GM18519 (cell line): ENCODE measurements around the gene MYOCD.
"Not testable (repeated sequence)": the region's sequence is repeated elsewhere in the genome, so short reads cannot be mapped to it uniquely, and the experiment has no call there.

Experiments used
- ATAC-seq: cut with Tn5 transposase; IDR thresholded peaks from one replicate; pipeline ENCODE4 v1.9.1; 2021; ENCODE audit warnings: mild to moderate bottlenecking, moderate library complexity; ENCODE audit not compliant: unreplicated experiment, low FRiP score

The MYOCD gene

DNA sequence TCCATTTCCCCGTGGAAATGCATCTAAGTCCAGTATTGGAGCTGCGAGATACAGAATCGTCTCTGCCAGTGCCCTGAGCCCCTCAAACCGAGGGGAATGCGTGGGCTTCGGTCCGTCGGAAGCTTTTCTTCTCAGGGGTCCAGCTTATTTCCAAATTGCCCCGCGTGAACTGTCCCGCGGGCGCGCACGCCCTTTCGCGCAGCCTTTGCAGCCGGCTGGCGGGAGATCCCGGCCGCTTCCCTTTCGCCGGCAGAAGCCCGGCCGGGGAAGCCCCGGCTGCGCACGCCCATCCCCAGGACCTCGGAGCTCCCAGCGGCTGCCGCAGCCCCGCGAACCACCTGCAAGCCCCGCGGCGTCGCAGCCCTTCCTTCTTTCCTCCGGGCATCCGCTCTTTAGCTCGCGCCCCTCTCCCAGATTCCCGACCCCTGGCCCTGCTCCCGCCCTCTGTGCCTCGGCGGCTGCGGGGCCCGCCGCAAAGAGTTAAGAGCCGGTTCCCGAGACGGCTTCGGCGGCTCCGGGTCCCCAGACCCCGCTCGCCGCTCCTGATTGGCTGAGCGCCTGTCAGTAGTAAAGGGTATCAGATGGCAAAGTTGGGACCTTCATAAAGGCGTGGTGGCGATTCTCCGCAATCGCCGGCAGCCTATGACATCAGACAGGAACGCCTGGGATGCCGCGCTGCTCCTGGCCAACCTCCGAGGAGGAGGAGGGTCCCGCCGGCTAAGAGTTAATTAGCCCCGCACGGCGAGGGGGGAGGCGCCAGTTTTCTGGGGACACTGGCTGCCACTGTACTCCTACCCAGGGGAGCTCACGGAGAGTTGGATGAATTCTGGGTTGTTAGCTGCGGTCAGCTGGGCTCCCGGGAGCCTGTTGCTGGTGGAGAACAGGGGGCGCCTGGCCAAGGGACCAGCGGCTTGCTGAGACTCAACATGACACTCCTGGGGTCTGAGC lies at the start of gene MYOCD:
Gene MYOCD, plus strand, starts transcription at position 628 of the 948 bp plus-strand sequence. Its CDS starts 299 bp downstream, at position 927.
- ATAC-seq: no peak

DNA sequence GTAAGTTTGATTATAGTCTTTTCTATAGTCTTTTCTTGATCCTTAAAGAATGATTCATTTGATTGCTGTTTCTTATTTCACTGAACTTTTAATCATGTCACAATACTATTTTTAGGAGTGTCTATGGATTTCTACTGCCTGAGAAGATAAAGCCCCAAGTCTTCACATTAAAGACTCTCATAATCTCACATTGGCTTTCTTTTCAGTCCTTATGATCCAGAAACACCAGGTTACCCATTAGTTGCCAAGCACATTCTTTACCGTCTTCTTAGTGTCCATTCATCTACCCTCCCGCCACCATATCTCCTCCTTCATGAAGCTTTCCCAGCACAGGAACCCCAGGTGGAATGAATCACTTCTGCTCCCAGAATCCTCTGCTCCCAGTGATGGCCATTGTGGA lies 49.5 kb upstream of the MYOCD start:
- no peak for ATAC-seq

- no peak for ATAC-seq
Observed at GRCh38 chr17:12618557-12618956, 47.1 kb upstream of the MYOCD start.

GRCh38 chr17:12619459-12620199 lies 46.1 kb upstream of the MYOCD start:
- no peak for ATAC-seq

DNA sequence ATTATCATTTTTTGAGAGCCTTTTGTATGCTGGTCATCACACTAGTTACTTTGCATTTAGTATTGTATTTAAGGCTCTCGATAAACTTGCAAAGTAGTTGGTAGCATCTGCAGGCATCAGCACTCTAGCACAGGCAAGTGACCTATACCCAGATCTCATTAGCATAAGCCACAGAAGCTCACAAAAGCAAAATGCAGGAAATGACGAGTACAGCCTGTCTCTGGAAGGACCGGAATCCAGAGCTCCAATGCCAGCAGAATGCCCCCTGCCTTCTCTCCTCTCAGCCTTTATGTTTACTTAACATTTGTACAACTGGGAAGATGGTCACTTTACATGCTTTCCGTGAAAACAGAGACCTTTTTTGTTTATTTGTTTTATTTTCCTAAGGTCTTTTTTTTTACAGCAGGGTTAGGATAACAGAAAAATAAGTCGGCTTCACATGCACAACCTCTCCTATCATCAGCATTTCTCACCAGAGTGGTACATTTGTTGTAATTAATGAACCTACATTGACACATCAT lies 45.4 kb upstream of the MYOCD start:
- no peak for ATAC-seq

DNA sequence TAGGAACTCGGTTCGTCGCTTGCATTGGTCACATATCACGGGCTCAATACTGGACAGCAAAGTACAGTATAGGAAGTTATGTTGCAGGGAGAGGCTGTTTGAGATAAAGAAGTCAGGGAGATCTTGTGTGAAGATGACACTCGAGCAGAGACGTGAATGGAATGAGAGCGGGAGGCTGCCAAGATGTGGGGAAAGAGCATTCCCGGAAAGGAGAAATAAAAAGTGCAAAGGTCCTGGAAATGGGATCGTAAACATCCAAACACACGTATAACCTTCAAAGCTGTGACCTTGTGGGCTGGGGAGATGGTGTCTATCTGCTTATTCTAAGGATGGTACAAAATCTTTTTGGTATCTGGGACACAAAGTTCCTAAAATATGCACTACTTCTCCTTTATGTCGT lies 43.0 kb upstream of the MYOCD start:
- no peak for ATAC-seq

GRCh38 chr17:12623220-12623848 lies 42.4 kb upstream of the MYOCD start:
- ATAC-seq: no peak

GRCh38 chr17:12624211-12624610 lies 41.5 kb upstream of the MYOCD start:
- no peak for ATAC-seq

DNA sequence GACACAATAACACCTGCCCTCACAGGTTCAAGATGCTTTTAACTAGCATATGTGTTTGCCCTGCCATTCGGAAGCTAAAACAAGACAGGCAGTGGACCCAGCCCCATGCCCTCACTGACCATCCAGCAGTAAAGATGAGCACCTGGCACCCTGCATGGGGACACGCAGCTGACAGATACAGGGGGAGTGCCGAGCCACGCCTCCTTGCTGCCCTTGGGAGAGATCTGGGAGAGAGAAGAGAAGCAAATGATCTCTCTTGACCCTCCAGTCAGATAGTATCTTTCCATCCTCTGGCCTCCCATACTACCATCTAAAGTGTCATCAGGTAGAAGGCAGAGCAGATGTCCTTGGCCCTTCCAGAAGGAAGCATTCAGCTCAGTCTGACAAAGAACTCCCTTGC lies 40.6 kb upstream of the MYOCD start:
- ATAC-seq: no peak

DNA sequence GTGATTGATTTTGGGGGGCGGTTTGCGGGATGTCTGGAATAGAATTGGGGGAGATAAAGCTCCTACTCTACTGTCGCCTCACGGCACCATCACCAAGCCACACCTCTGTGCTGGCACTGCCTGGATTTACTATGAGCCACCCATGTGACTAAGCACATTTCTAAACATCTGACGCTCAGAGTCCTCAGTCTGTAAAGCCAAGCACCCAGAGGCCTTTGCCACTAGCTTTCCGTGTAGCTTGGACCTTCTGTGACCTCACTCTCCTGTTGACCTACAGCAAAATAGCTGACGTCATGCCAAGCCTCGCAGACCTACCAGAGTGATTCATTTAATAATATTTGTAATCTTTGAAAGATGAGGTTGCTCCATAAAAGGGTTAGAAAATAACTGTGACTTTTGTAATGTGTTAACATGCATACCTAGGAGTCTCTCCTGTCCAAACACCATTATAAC lies 38.5 kb upstream of the MYOCD start:
- no peak for ATAC-seq

- no peak for ATAC-seq
Observed at GRCh38 chr17:12627781-12628451, 37.8 kb upstream of the MYOCD start.

GRCh38 chr17:12631076-12631475 lies 34.6 kb upstream of the MYOCD start:
- ATAC-seq: no peak

DNA sequence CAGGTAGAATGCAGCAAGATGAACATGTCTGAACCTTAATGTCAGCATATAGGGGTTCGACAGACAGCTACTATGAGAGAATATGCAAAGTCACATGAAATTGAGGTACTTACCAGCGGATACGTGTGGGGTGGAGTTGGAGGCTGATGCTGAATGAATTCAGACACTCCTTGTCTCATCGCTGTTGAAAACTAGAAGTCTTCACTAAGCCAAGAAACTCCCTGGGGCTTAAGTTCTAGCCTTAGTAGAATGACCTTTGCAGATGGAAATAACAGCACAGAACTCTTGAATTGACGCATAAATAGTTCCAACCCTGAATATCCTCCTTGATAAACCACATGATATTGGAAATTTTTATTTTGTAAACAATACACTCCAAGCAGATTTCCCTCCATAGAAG lies 32.9 kb upstream of the MYOCD start:
- no peak for ATAC-seq

- no peak for ATAC-seq
Observed at GRCh38 chr17:12634789-12635414, 30.8 kb upstream of the MYOCD start.

GRCh38 chr17:12635996-12636395 lies 29.7 kb upstream of the MYOCD start:
- ATAC-seq: not testable (repeated sequence)

GRCh38 chr17:12637015-12637414 lies 28.7 kb upstream of the MYOCD start:
- no peak for ATAC-seq

DNA sequence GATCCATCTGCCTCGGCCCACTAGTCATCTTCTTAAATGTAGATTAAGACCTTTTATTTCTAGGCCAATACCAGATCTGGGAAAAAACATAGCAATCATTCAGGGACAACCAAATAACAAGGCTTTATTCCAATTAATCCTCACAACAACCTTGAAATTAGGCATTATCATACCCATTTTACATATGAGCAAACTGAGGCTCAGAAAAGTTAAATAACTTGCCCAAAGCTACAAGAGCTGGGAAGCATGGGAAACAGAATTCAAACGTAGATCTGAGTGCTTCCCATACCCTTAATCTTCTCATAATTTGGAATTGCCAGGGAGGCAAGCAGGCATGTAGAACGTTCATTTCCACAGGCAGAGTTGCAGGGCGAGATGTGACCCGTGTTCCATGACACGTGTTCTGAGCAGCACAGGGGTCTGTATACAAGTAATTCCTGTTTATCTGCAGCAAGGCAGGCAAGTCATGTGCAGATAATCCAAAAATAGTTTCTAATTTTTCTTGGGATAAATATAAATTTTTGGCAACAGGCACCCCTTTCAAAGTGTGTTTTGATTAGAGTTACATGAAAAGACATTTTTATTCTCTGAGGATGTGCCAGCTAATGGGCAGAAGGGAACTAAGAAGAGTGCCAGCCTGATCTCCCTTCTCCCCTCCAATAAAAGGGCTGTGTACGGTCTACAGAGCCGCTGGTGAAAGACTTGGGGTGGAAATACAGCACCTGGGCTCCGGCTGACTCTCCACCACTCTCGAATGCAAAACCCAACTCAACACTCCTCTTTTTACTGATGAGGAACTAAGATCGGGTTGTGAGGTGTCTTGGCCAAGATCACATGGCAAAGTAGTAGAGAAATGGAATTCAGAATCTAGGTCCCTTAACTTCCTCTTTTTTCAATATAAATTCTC lies 27.7 kb upstream of the MYOCD start:
- no peak for ATAC-seq

DNA sequence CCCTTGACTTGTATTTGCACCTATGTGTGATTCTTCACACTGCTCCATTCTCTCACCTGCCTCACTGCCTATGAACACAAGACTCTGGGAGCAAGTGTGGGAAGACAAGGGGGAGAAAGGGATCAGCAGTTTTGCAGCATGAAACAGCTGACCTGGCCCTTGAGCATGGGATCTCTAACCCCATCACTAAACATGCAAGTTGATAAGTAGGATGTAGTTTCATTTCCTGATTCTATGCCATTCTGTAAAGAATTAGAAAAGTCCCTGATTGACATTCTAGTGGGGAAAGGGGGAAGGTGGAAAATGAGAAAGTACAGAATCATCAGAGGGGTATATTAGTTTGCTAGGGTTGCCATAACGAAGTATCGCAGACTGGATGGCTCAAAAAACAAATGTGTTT lies 25.3 kb upstream of the MYOCD start:
- no peak for ATAC-seq

DNA sequence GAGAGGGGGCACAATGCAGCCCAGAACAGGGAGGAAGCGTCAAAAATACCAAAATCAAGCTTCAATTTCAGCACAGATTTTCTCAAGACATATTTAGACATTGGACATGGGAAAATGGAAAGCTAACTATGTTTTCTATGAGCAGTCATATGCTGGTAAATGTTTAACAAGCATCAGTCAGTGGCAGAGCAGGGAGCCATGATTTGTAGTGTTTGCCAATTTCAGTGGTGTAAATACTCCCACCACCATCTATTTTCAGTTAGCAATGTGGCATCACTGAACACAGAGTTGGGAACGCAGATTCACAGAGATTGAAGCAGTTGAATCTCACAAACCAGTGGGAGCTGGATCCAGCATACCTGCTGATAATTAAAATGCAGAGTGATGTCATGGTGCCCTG lies 24.6 kb upstream of the MYOCD start:
- ATAC-seq: no peak
